Ishikawa (cell line): ENCODE measurements around the gene ARID5B.

Source experiments
- CEBPB ChIP-seq: IDR thresholded peaks from 2 replicates; pipeline ENCODE4 v1.6.1; 2012
- CREB1 ChIP-seq: IDR thresholded peaks from 2 replicates; pipeline ENCODE4 v1.6.1; 2012; ENCODE audit warnings: low read depth
- EGR1 ChIP-seq: IDR thresholded peaks from 2 replicates; pipeline ENCODE4 v1.6.1; 2012
- EP300 ChIP-seq: IDR thresholded peaks from 2 replicates; pipeline ENCODE4 v1.6.1; 2012; ENCODE audit warnings: borderline replicate concordance
- FOXM1 ChIP-seq: IDR thresholded peaks from 2 replicates; pipeline ENCODE4 v1.6.1; 2012; ENCODE audit warnings: low read depth, borderline replicate concordance
- MAX ChIP-seq: IDR thresholded peaks from 2 replicates; pipeline ENCODE4 v1.6.1; 2012
- NFIC ChIP-seq: IDR thresholded peaks from 2 replicates; pipeline ENCODE4 v1.6.1; 2012
- RAD21 ChIP-seq: IDR thresholded peaks from 2 replicates; pipeline ENCODE4 v1.6.1; 2012; ENCODE audit warnings: low read depth
- REST ChIP-seq: IDR thresholded peaks from 2 replicates; pipeline ENCODE4 v1.6.1; 2012; ENCODE audit warnings: low read depth, mild to moderate bottlenecking
- TAF1 ChIP-seq: IDR thresholded peaks from 2 replicates; pipeline ENCODE4 v1.6.1; 2012; ENCODE audit warnings: low read depth, mild to moderate bottlenecking
- TCF12 ChIP-seq: IDR thresholded peaks from 2 replicates; pipeline ENCODE4 v1.6.1; 2012; ENCODE audit warnings: low read depth
- TEAD4 ChIP-seq: IDR thresholded peaks from 2 replicates; pipeline ENCODE4 v1.6.1; 2012
- USF1 ChIP-seq: IDR thresholded peaks from 2 replicates; pipeline ENCODE4 v1.6.1; 2012
- YY1 ChIP-seq: IDR thresholded peaks from 2 replicates; pipeline ENCODE4 v1.6.1; 2012; ENCODE audit warnings: low read depth
- ZBTB7A ChIP-seq: IDR thresholded peaks from 2 replicates; pipeline ENCODE4 v1.6.1; 2012; ENCODE audit warnings: low read depth

The ARID5B gene

GRCh38 chr10:62121187-62121530 is 219.7 kb downstream of the ARID5B start:
- TF ChIP-seq USF1 = no peak
- TF ChIP-seq TEAD4 = no peak
- TF ChIP-seq ZBTB7A = no peak
- TF ChIP-seq YY1 = no peak
- TF ChIP-seq EGR1 = no peak
- TF ChIP-seq CREB1 = no peak

GRCh38 chr10:62127975-62128374 is 226.5 kb downstream of the ARID5B start:
- no peak for TF ChIP-seq TCF12
- TF ChIP-seq EP300 = no peak

GRCh38 chr10:62130948-62131347 is 229.4 kb downstream of the ARID5B start:
- TF ChIP-seq CREB1 (no peak), CEBPB (no peak), NFIC (no peak), FOXM1 (no peak), TCF12 (no peak), RAD21 (no peak)

- TF ChIP-seq TCF12 = no peak
- no peak for TF ChIP-seq TEAD4
- TF ChIP-seq MAX = no peak
- no peak for TF ChIP-seq YY1
- no peak for TF ChIP-seq FOXM1
- no peak for TF ChIP-seq USF1
- TF ChIP-seq CREB1 = no peak
- TF ChIP-seq ZBTB7A = no peak
- no peak for TF ChIP-seq REST
- TF ChIP-seq EGR1 = no peak
- TF ChIP-seq RAD21 = no peak
- no peak for TF ChIP-seq EP300
- TF ChIP-seq CEBPB = no peak
- TF ChIP-seq TAF1 = no peak
- no peak for TF ChIP-seq NFIC
Observed at GRCh38 chr10:62131724-62132123, 230.2 kb downstream of the ARID5B start.

- TF ChIP-seq USF1 (no peak), CREB1 (no peak), FOXM1 (no peak), NFIC (no peak), EGR1 (no peak), TEAD4 (no peak), REST (no peak), MAX (no peak), EP300 (no peak), ZBTB7A (no peak), TAF1 (no peak), CEBPB (no peak), TCF12 (no peak), YY1 (no peak)
Observed at GRCh38 chr10:62133618-62134017, 232.1 kb downstream of the ARID5B start.

- TF ChIP-seq CEBPB = no peak
- no peak for TF ChIP-seq NFIC
- no peak for TF ChIP-seq USF1
- TF ChIP-seq TAF1 = no peak
- no peak for TF ChIP-seq RAD21
- no peak for TF ChIP-seq TEAD4
- TF ChIP-seq TCF12 = no peak
- TF ChIP-seq ZBTB7A = no peak
- no peak for TF ChIP-seq EGR1
- no peak for TF ChIP-seq YY1
- no peak for TF ChIP-seq REST
- TF ChIP-seq MAX = no peak
- no peak for TF ChIP-seq FOXM1
Observed at GRCh38 chr10:62136931-62137330, 235.4 kb downstream of the ARID5B start.
